ENCODE data around the gene MTHFD1.

The MTHFD1 gene

DNA sequence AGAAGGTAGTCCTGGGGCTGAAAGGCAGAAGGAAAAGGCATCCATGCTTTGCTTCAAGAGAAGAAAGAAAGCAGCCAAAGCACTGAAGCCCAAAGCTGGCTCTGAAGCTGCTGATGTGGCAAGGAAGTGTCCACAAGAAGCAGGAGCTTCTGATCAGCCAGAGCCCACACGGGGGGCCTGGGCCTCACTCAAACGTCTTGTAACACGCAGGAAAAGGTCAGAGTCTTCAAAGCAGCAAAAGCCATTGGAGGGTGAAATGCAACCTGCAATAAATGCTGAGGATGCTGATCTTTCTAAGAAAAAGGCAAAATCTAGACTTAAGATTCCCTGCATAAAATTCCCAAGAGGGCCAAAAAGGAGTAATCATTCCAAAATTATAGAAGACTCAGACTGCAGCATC is 80.3 kb downstream of the MTHFD1 start:
- TF ChIP-seq, protein P1, sequence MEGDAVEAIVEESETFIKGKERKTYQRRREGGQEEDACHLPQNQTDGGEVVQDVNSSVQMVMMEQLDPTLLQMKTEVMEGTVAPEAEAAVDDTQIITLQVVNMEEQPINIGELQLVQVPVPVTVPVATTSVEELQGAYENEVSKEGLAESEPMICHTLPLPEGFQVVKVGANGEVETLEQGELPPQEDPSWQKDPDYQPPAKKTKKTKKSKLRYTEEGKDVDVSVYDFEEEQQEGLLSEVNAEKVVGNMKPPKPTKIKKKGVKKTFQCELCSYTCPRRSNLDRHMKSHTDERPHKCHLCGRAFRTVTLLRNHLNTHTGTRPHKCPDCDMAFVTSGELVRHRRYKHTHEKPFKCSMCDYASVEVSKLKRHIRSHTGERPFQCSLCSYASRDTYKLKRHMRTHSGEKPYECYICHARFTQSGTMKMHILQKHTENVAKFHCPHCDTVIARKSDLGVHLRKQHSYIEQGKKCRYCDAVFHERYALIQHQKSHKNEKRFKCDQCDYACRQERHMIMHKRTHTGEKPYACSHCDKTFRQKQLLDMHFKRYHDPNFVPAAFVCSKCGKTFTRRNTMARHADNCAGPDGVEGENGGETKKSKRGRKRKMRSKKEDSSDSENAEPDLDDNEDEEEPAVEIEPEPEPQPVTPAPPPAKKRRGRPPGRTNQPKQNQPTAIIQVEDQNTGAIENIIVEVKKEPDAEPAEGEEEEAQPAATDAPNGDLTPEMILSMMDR (IDR thresholded peaks at IDR 0.05), result no peak

DNA sequence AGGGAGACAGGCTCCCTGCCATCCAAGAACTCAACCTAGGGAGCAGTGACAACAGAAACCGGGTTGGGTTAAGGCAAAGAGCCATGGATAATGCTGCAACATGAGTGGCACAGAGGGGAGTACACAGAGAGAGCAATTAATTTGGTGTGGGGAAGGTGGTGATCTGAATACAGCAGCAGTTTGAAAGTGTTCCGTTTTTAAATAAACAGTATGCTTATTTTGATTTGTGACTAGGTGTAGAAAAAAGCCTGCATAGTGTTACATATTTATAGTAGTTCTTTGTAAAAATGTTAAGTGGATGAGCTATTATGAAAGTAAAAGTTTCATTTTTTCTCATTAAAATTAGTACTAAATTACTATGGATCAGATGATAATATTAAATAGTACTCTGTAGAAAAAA is 85.9 kb downstream of the MTHFD1 start:
- TF ChIP-seq, protein P1 (IDR thresholded peaks at IDR 0.05), result no peak

DNA sequence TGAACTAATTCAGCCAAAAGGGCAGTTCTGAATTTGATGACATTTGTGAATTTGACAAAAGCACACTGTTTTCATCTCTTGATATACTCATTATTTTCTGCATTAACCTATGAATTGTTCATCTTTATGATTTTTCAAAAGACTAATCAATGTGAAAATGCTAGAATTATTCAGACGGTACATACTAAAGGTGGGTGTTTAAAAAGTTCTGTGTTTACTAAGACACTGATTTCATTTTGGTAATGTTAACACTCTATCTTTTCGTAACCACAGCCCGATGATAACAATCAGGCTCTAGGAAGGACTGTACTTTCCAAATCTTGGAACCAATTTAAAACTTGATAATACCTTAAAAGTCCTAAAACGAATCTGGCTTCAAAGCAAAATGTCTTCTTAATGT is 86.5 kb downstream of the MTHFD1 start:
- TF ChIP-seq, protein P1 (IDR thresholded peaks at IDR 0.05), result no peak

DNA sequence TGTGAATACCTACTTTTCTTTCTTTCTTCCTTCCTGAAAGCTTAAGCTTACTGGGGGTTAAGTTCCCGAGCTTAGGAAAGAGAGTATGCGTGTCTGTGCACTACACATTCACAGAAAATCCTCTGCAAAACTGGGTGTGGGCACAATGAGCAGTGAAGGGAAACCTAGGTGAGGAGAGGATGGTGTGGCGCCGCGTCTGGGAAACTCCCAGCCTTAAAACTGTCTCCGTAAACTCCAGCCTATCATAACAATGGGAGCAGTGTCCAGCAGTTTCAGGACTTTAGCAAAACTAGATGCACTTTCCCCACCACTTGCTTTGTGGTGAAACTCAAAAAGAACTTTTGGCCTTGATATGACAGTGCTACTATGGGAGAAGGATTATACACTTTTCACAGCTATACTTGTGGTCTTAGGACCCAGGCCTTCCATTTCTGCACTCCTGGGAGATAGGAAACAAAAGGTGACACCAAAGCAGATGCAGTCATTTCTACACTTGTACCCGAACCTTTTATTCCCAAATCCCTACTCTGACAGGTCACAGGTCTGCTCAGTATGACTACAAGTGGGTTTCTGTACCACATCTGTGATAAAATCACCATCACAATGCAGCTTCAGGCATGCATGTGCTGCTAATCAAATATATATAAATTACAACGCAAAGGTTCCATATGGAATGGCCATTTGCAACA is 87.6 kb downstream of the MTHFD1 start:
- TF ChIP-seq, protein P1 (IDR thresholded peaks at IDR 0.05), result no peak

DNA sequence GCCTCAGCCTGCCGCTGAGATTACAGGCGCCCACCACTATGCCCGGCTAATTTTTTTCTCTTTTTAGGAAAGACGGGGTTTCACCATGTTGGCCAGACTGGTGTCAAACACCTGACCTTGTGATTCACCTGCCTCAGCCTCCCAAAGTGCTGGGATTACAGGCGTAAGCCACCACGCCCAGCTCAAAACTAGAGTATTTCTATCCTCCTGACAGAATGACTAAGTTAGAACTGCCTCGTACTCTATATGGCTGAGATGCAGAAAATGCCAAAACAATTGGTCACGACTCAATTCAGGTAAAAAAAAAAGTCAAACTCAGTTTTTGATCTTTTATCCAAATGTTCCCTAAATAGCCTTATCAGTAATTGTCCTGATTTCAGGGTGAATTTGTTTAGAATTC is 88.3 kb downstream of the MTHFD1 start:
- TF ChIP-seq, protein P1 (IDR thresholded peaks at IDR 0.05), result no peak

DNA sequence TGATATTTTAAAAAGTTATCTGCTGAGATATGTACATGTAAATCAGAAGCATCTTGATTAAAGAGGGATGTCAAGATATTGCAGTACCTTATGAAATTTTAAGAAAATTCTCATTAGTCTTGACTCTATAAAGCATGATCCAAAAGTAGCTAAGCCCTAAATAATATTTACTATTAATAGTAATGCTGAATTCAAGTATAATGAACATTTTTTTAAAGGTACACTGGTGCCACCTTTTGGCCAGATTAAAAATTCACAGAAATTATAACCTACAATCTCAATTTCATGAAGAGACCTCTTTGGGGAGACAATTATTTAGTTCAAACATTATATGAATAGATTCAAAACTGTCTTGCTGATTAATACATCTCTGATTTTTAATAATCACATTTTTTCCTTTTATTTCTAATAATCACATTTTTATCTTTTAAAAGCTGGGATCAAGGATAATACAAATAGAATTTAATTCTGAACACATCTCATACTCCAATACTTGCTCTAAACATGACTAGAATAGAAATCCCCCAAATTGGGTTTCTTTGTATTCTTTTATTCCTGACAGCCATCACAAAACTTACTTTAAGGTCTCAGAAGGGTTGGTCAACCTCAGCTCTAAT is 90.6 kb downstream of the MTHFD1 start:
- TF ChIP-seq, protein P1 (IDR thresholded peaks at IDR 0.05), result peak; percentile 57; the same call in 1 of the 2 replicates

DNA sequence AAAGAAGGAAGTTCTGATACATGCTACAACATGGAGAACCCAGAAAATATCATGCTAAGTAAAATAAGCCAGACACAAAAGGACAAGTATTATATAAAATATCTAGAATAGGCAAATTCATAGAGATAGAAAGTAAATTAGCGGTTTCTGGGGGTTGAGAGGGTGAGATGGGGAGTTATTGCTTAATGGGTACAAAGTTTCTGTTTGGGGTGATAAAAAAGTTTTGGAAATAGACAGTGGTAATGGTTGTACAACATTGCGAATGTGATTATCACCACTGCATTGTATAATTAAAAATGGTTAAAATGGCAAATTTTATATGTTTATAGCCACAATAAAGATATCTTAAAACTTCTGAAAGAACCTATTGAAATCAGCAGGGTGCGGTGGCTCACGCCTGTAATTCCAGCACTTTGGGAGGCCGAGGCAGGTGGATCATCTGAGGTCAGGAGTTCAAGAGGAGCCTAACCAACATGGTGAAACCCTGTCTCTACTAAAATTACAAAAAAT is 100.5 kb downstream of the MTHFD1 start:
- TF ChIP-seq, protein P1 (IDR thresholded peaks at IDR 0.05), result no peak
